K562 (cell line): ENCODE results near the gene ZBTB48. TPM values are rescaled to one million over a fixed set of nuclear protein-coding genes. Genes with fewer than 3 reads are reported as not detected.

Experiments used
- ASH1L ChIP-seq: fragments of 450-650 bp; IDR thresholded peaks from 2 replicates; pipeline ENCODE4 v1.6.1; 2018; ENCODE audit warnings: borderline replicate concordance, mild to moderate bottlenecking, low read depth; ENCODE audit not compliant: partially characterized antibody
- CTBP1 ChIP-seq: fragments of 450-650 bp; IDR thresholded peaks from 2 replicates; pipeline ENCODE4 v1.6.1; 2016; ENCODE audit warnings: borderline replicate concordance
- MAZ ChIP-seq, 2 experiments: fragments of 450-650 bp in 1 of 2; sonication (generic) in 1 of 2; formaldehyde crosslinking; IDR thresholded peaks in 1 of 2; conservative IDR thresholded peaks in 1 of 2; 2 replicates each; pipeline versions ENCODE4 v1.4.0 to v1.5.0; 2020; ENCODE audit warnings: mild to moderate bottlenecking in 1 of 2, missing genetic modification reagents in 1 of 2
- MBD2 ChIP-seq: sonication (generic); IDR thresholded peaks from 2 replicates; pipeline ENCODE4 v1.6.1; 2016; ENCODE audit warnings: low read depth, borderline replicate concordance
- PRDM10 ChIP-seq: fragments of 450-650 bp; IDR thresholded peaks from 2 replicates; pipeline ENCODE4 v1.6.1; 2018; ENCODE audit not compliant: partially characterized antibody
- SAFB ChIP-seq: fragments of 200-400 bp; formaldehyde crosslinking; IDR thresholded peaks from 2 replicates; pipeline ENCODE4 v1.6.1; 2017; ENCODE audit warnings: low read depth, low read length, borderline replicate concordance
- SMARCA5 ChIP-seq: fragments of 450-650 bp; IDR thresholded peaks from 2 replicates; pipeline ENCODE4 v1.6.1; 2016
- SMARCB1 ChIP-seq: IDR thresholded peaks from 2 replicates; pipeline ENCODE4 v1.6.1; 2011; ENCODE audit warnings: improper control_type of control experiment, low read depth; ENCODE audit not compliant: insufficient read length
- ZBTB40 ChIP-seq, 2 experiments: fragments of 450-650 bp in 1 of 2; sonication (generic) in 1 of 2; formaldehyde crosslinking in 1 of 2; IDR thresholded peaks; 2 replicates each; pipeline versions ENCODE4 v1.7.1 to v1.9.0; 2016 to 2022; ENCODE audit warnings: inconsistent platforms in 1 of 2, mild to moderate bottlenecking in 1 of 2, missing genetic modification reagents in 1 of 2
- ZNF146 ChIP-seq: IDR thresholded peaks from one replicate; pipeline ENCODE4 v1.6.1; 2018; ENCODE audit warnings: missing compliant biosample characterization; ENCODE audit not compliant: unreplicated experiment
- ZNF586 ChIP-seq: fragments of 450-650 bp; formaldehyde crosslinking; conservative IDR thresholded peaks from 2 replicates; pipeline ENCODE4 v1.4.0; 2020; ENCODE audit warnings: mild to moderate bottlenecking, moderate library complexity
- ZNF639 ChIP-seq, 2 experiments: fragments of 200-800 bp in 1 of 2; sonication (Bioruptor generic) in 1 of 2; sonication (generic) in 1 of 2; formaldehyde crosslinking in 1 of 2; IDR thresholded peaks in 1 of 2; conservative IDR thresholded peaks in 1 of 2; 2 replicates each; pipeline versions ENCODE4 v1.5.0 to v1.6.1; 2016 to 2020; ENCODE audit warnings: missing compliant biosample characterization in 1 of 2, missing genetic modification characterization in 1 of 2, missing genetic modification reagents in 1 of 2
- polyA plus RNA-seq, 8 experiments: library from polyadenylated mRNA; depleted of rRNA in 4 of 8; stranded (reverse) in 5 of 8; unstranded in 3 of 8; fragments of >200 nt; fragmentation: Nextera tagmentation in 2 of 8; fragmentation: Illumina TruSeq in 1 of 8; extraction: Ambion mirVana in 2 of 8; extraction: Trizol in 1 of 8; gene quantifications; 2 replicates each; pipeline versions ENCODE4 v1.2.1 to v1.2.3, GENCODE V29; 2011 to 2014; ENCODE audit warnings: inconsistent platforms in 1 of 8, missing spikeins in 1 of 8
- total RNA-seq, 7 experiments: library from RNA; depleted of rRNA in 6 of 7; stranded (reverse); fragments of >200 nt in 6 of 7; fragmentation: Illumina TruSeq in 2 of 7; extraction: Trizol in 2 of 7; gene quantifications; 2 replicates each; pipeline versions ENCODE4 v1.2.1 to v1.2.3, GENCODE V29; 2011 to 2021; ENCODE audit warnings: low replicate concordance in 1 of 7

The ZBTB48 gene
- total and polyA plus RNA-seq, 9 of the 15 experiments (the other 6 are each of a cell fraction or from before 2014, with no cell fraction given): 1.9 to 66.9 (median 29.5) TPM

- TF ChIP-seq ZBTB40 (IDR thresholded peaks at IDR 0.05) (0 out of 2 replicates have a peak, but pooled peaks have one; percentile 16), ZBTB40 (CRISPR knock-in tag; IDR thresholded peaks at IDR 0.05) (no peak), ASH1L (no peak), CTBP1 (no peak), MAZ (CRISPR knock-in tag; conservative IDR thresholded peaks at IDR 0.05 in 1 of 2, IDR thresholded peaks at IDR 0.05 in 1 of 2) (no peak), MBD2 (no peak), ZNF639 (CRISPR knock-in tag; conservative IDR thresholded peaks at IDR 0.05 in 1 of 2, IDR thresholded peaks at IDR 0.05 in 1 of 2) (0 out of 4 replicates have a peak, but pooled peaks of 1 of the 2 experiments have one; percentile 21), PRDM10 (no peak), ZNF586 (CRISPR knock-in tag) (no peak), ZNF146 (CRISPR knock-in tag) (no peak), SAFB (no peak), SMARCB1 (peak; percentile 28), SMARCA5 (no peak)
These were observed 45.9 kb downstream of the ZBTB48 start (continued) for GRCh38 chr1:6625584-6626149.
